ENCODE results near the gene PRKCG. TPM values are rescaled to one million over a fixed set of nuclear protein-coding genes. Genes with fewer than 3 reads are reported as not detected.

Gene PRKCG
- total RNA-seq, 1 experiment from 2014 or later = 2.8 TPM

DNA sequence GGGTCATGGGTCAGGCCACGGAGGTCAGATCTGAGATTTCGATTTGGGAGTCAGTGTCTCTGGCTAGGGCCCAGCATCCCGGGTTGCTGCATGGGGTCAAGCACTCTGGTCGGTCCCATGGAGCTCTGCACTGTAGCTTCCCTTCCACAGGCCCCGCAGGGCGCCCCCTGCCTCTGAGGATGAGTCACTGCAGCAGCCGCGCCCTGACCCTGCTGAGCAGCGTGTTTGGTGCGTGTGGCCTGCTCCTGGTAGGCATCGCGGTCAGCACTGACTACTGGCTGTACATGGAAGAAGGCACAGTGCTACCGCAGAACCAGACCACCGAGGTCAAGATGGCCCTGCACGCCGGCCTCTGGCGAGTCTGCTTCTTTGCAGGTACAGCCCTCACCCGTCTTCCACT, 30.7 kb downstream of the PRKCG start:
- H3K36me3 ChIP-seq (ENCODE audit: control insufficient read depth in 1 of 2, insufficient read depth in 2 of 2, low read length in 2 of 2) = no peaks in the 10 kb centered on the region
- H3K27me3 ChIP-seq (ENCODE audit: insufficient read depth, low read length) = no peaks in the 10 kb centered on the region
- ChIA-PET CTCF (interaction anchor here (0.6 to 1.7 kb wide), 9 partner anchors 14 to 117 kb away, joined by 3 to 6 read pairs (median 4); no protein-coding TSS in a partner anchor), RAD21 (ENCODE audit: low non-redundant PET in 1 of 2, low total read pairs in 2 of 2, uncharacterized antibody in 2 of 2, unreplicated experiment in 2 of 2) (interaction anchor here (0.6 to 1.3 kb wide), 2 partner anchors 63 to 111 kb away, joined by 3 to 4 read pairs; no protein-coding TSS in a partner anchor), POLR2A (interaction anchor here (0.9 kb wide), 1 partner anchor 14 kb away, joined by 3 read pairs; no protein-coding TSS in a partner anchor)
- no peak overlapping the region for H3K4me2 ChIP-seq (ENCODE audit: low read length)
- H3K79me2 ChIP-seq (ENCODE audit: insufficient read depth, low read length) = no peaks in the 10 kb centered on the region
- H3K4me3 ChIP-seq (replicated peaks in 1 of 2; ENCODE audit: low read depth in 1 of 2, low read length in 2 of 2) = no peak overlapping the region
- no peaks in the 10 kb centered on the region for H3K4me1 ChIP-seq (ENCODE audit: control insufficient read depth in 1 of 2, insufficient read depth in 2 of 2, low read length in 2 of 2)
- no peak overlapping the region for H3K9ac ChIP-seq (ENCODE audit: low read length)
- intact Hi-C loops (cut with micrococcal nuclease) = no loop called here
- DNase-seq (ENCODE audit: low read depth, low spot score) (no peak), ATAC-seq (peak; percentile 80)
- no peaks in the 10 kb centered on the region for H3K9me2 ChIP-seq (ENCODE audit: insufficient read depth)
- no peaks in the 10 kb centered on the region for H3K9me3 ChIP-seq (ENCODE audit: control insufficient read depth in 1 of 2, insufficient read depth in 1 of 2, low read depth in 1 of 2, low read length in 2 of 2)
- BruUV-seq (replicated peaks) = no TSS peak
- H2AFZ ChIP-seq (ENCODE audit: low read depth, low read length, poor library complexity, severe bottlenecking) = no peak overlapping the region
- no peak overlapping the region for H3K27ac ChIP-seq (ENCODE audit: low read depth, low read length)
- no peaks in the 10 kb centered on the region for H4K20me1 ChIP-seq (ENCODE audit: insufficient read depth)
- no peak for TF ChIP-seq SRF (IDR thresholded peaks at IDR 0.05; ENCODE audit: low read depth)
- peak; percentile 10; the same call in 1 of the 2 replicates for TF ChIP-seq RAD21 (IDR thresholded peaks at IDR 0.05; ENCODE audit: low read depth)
- TF ChIP-seq FOSL1 (IDR thresholded peaks at IDR 0.05; ENCODE audit: low read depth) = no peak
- TF ChIP-seq CTCF (IDR thresholded peaks at IDR 0.05 in 2 of 3, conservative IDR thresholded peaks at IDR 0.05 in 1 of 3; ENCODE audit: borderline replicate concordance in 1 of 3, insufficient read depth in 1 of 3, low read depth in 2 of 3, low read length in 2 of 3) = peak; percentile 10 to 67 (median 62); a peak in 4 of 6 replicates
- TF ChIP-seq ZFX (IDR thresholded peaks at IDR 0.05) = no peak
- TF ChIP-seq CEBPB (IDR thresholded peaks at IDR 0.05; ENCODE audit: low read depth) = no peak
- no peak for TF ChIP-seq SP1 (IDR thresholded peaks at IDR 0.05; ENCODE audit: low read depth)

DNA sequence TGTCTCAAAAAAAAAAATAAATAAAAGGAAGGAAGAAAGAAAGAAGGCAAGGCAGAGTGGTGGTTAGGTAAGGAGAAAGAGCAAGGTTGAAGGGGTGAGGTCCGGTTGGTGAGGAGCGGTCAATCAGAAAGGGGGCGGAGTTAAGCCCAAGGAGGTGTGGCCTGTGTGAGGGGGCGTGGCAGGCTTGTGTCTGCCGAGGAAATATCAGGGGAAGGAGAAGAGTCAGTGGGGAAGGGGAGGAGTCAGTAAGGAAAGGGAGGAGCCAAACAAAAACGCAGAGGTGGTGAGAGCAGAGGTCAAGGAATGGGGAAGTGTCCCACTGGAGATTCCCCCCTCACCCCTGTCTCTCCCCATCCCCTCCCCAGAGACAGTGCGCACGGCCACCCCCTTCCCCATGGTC, 33.0 kb downstream of the PRKCG start:
- POLR2A ChIA-PET = no interaction called here

More for the DNA sequence above, 33.0 kb downstream of the PRKCG start:
- Histone ChIP-seq H3K4me2 (ENCODE audit: low read length) (no peak overlapping the region), H3K79me2 (ENCODE audit: insufficient read depth, low read length) (no peaks in the 10 kb centered on the region), H3K4me1 (ENCODE audit: control insufficient read depth in 1 of 2, insufficient read depth in 2 of 2, low read length in 2 of 2) (no peaks in the 10 kb centered on the region), H3K9me3 (ENCODE audit: control insufficient read depth in 1 of 2, insufficient read depth in 1 of 2, low read depth in 1 of 2, low read length in 2 of 2) (no peaks in the 10 kb centered on the region), H2AFZ (ENCODE audit: low read depth, low read length, poor library complexity, severe bottlenecking) (no peak overlapping the region), H3K27me3 (ENCODE audit: insufficient read depth, low read length) (no peaks in the 10 kb centered on the region), H3K4me3 (replicated peaks in 1 of 2; ENCODE audit: low read depth in 1 of 2, low read length in 2 of 2) (no peak overlapping the region), H4K20me1 (ENCODE audit: insufficient read depth) (no peaks in the 10 kb centered on the region), H3K27ac (ENCODE audit: low read depth, low read length) (no peak overlapping the region), H3K9ac (ENCODE audit: low read length) (no peak overlapping the region), H3K36me3 (ENCODE audit: control insufficient read depth in 1 of 2, insufficient read depth in 2 of 2, low read length in 2 of 2) (no peaks in the 10 kb centered on the region), H3K9me2 (ENCODE audit: insufficient read depth) (no peaks in the 10 kb centered on the region)
- BruUV-seq (replicated peaks) = no TSS peak
- RAD21 ChIA-PET (ENCODE audit: low non-redundant PET in 1 of 2, low total read pairs in 2 of 2, uncharacterized antibody in 2 of 2, unreplicated experiment in 2 of 2) = no interaction called here
- ATAC-seq (peak; percentile 74), DNase-seq (ENCODE audit: low read depth, low spot score) (no peak)
- TF ChIP-seq ZNF274 (IDR thresholded peaks at IDR 0.05; ENCODE audit: low read depth, low read length) (no peak), POLR2AphosphoS5 (IDR thresholded peaks at IDR 0.05; ENCODE audit: low read depth, low read length) (no peak), YY1 (IDR thresholded peaks at IDR 0.05; ENCODE audit: extremely low read depth, insufficient replicate concordance, low read depth, low read length) (no peak), SRF (IDR thresholded peaks at IDR 0.05; ENCODE audit: low read depth) (no peak), EZH2 (IDR thresholded peaks at IDR 0.05) (no peak), FOSL1 (IDR thresholded peaks at IDR 0.05; ENCODE audit: low read depth) (no peak), RAD21 (IDR thresholded peaks at IDR 0.05; ENCODE audit: low read depth) (no peak), ZFX (IDR thresholded peaks at IDR 0.05) (no peak), EZH2phosphoT487 (IDR thresholded peaks at IDR 0.05; ENCODE audit: borderline replicate concordance) (no peak), SP1 (IDR thresholded peaks at IDR 0.05; ENCODE audit: low read depth) (no peak), TCF7L2 (IDR thresholded peaks at IDR 0.05; ENCODE audit: borderline replicate concordance, extremely low read depth, insufficient read depth, insufficient read length) (no peak), EGR1 (IDR thresholded peaks at IDR 0.05; ENCODE audit: low read depth) (no peak), JUND (IDR thresholded peaks at IDR 0.05) (no peak)
- TF ChIP-seq, protein P1, sequence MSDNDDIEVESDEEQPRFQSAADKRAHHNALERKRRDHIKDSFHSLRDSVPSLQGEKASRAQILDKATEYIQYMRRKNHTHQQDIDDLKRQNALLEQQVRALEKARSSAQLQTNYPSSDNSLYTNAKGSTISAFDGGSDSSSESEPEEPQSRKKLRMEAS (IDR thresholded peaks at IDR 0.05) = no peak
- intact Hi-C loops (cut with micrococcal nuclease) = no loop called here
- CTCF ChIA-PET = no interaction called here
